ENCODE data around the gene TPPP2.

DNA sequence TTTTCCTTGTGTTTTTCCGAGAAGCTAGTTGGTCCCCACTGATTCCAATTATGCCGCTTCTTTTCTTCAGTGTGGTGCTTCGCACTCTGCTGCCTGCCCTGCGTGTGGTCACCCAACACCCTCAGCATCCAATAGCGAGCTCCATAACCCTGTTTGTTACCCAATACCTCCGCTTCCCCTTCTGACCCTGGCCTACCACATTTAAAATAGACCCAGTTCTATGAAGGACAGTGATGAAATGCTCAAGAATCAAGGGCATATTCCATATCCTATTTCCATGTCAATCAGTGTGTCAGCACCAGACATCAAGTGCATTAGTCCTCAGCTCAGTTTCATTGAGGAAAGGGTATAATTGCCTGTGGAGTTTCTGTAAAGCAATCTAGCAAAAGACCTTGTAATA, 14.7 kb upstream of the TPPP2 start:
- TF ChIP-seq, protein P1, sequence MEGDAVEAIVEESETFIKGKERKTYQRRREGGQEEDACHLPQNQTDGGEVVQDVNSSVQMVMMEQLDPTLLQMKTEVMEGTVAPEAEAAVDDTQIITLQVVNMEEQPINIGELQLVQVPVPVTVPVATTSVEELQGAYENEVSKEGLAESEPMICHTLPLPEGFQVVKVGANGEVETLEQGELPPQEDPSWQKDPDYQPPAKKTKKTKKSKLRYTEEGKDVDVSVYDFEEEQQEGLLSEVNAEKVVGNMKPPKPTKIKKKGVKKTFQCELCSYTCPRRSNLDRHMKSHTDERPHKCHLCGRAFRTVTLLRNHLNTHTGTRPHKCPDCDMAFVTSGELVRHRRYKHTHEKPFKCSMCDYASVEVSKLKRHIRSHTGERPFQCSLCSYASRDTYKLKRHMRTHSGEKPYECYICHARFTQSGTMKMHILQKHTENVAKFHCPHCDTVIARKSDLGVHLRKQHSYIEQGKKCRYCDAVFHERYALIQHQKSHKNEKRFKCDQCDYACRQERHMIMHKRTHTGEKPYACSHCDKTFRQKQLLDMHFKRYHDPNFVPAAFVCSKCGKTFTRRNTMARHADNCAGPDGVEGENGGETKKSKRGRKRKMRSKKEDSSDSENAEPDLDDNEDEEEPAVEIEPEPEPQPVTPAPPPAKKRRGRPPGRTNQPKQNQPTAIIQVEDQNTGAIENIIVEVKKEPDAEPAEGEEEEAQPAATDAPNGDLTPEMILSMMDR (IDR thresholded peaks at IDR 0.05 in 4 of 5, conservative IDR thresholded peaks at IDR 0.05 in 1 of 5), result no peak
- peak in 1 of 2 donors; percentile 44 for TF ChIP-seq POLR2A (IDR thresholded peaks at IDR 0.05)

All from gastrocnemius medialis (tissue), 4 donors.